Ascending aorta (tissue), 2 donors: ENCODE measurements around the gene STX10. TPM values are rescaled to one million over a fixed set of nuclear protein-coding genes. Genes with fewer than 3 reads are reported as not detected.

Source experiments
- DNase-seq, 2 donors: peaks; one replicate each; pipeline ENCODE4 v3.0.0-alpha.2; 2019; ENCODE audit warnings: low spot score in 2 of 2
- H3K27ac ChIP-seq, 2 donors: fragments of 200-600 bp; sonication (generic); one replicate each; pipeline ENCODE4 v1.5.1; 2016 to 2017; ENCODE audit warnings: mild to moderate bottlenecking in 1 of 2
- H3K27me3 ChIP-seq: fragments of 200-600 bp; sonication (generic); one replicate; pipeline ENCODE4 v1.5.1; 2017
- H3K36me3 ChIP-seq, 2 donors: fragments of 200-600 bp; sonication (generic); one replicate each; pipeline ENCODE4 v1.5.1; 2016
- H3K4me1 ChIP-seq, 2 donors: fragments of 200-600 bp; sonication (generic); one replicate each; pipeline ENCODE4 v1.5.1; 2016 to 2017; ENCODE audit warnings: mild to moderate bottlenecking in 1 of 2
- H3K4me3 ChIP-seq, 2 donors: fragments of 200-600 bp; sonication (generic); one replicate each; pipeline ENCODE4 v1.5.1; 2016 to 2017; ENCODE audit warnings: mild to moderate bottlenecking in 1 of 2
- H3K9me3 ChIP-seq, 2 donors: fragments of 200-600 bp; sonication (generic); one replicate each; pipeline ENCODE4 v1.5.1; 2016
- intact Hi-C: fragments of 100-400 bp; cut with DNase I; formaldehyde crosslinking; loops from one replicate; pipeline ENCODE4 v1.15.1; 2023
- total RNA-seq: library from RNA; depleted of rRNA; stranded (reverse); fragments of >200 nt; gene quantifications from one replicate; pipeline ENCODE4 v1.1.0, GENCODE V29; 2016
- TF ChIP-seq, protein P1 (sequence below), 3 experiments: fragments of 200-600 bp in 2 of 3; fragments of 450-650 bp in 1 of 3; sonication (generic) in 2 of 3; IDR thresholded peaks; one replicate each; pipeline ENCODE4 v1.5.1; 2016 to 2019; ENCODE audit warnings: antibody characterized with exemption in 3 of 3, mild to moderate bottlenecking in 1 of 3, moderate library complexity in 1 of 3

Gene STX10
- total RNA-seq, 1 donor from 2014 or later = 31.6 TPM

DNA sequence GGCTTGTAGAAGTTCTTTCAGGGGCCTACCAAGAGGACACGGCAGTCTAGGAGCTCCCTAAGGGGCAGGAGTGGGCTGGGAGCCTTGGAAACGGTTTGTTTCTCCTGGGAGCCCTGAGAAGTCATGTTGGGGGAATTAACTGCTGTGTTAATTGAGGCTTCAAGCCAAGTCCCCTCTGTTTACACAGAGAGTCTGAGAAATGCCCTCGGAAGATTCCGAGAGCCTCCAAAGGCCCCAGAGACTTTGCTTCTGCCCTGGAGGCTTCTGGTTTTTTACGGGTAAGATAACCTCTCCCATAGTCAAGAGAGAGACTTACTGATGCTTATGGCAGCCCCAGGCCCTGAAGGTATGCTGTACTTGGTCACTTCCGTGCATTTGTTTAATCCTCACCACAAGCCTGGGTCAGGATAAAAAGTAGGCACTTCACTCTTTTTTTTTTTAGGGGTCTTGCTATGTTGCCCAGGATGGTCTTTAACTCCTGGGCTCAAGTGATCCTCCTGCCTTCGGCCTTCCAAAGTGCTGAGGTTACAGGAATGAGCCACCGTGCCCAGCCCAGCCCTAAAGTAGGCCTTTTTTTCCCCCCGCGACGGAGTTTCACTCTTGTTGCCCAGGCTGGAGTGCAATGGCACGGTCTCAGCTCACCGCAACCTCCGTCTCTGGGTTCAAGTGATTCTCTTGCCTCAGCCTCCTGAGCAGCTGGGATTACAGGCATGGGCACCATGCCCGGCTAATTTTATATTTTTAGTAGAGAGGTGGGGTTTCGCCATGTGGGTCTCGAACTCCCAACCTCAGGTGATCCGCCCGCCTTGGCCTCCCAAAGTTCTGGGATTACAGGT, 15.2 kb upstream of the STX10 start:
- Histone ChIP-seq H3K36me3 (no peaks in the 10 kb centered on the region), H3K9me3 (no peaks in the 10 kb centered on the region), H3K27me3 (no peaks in the 10 kb centered on the region), H3K27ac (peak overlapping the region; percentile 95 to 96), H3K4me1 (peaks cover 11 to 44% of the 10 kb centered on the region in 2 donors), H3K4me3 (no peak overlapping the region)
- DNase-seq = no peak
- intact Hi-C loops = no loop called here
- TF ChIP-seq, protein P1, sequence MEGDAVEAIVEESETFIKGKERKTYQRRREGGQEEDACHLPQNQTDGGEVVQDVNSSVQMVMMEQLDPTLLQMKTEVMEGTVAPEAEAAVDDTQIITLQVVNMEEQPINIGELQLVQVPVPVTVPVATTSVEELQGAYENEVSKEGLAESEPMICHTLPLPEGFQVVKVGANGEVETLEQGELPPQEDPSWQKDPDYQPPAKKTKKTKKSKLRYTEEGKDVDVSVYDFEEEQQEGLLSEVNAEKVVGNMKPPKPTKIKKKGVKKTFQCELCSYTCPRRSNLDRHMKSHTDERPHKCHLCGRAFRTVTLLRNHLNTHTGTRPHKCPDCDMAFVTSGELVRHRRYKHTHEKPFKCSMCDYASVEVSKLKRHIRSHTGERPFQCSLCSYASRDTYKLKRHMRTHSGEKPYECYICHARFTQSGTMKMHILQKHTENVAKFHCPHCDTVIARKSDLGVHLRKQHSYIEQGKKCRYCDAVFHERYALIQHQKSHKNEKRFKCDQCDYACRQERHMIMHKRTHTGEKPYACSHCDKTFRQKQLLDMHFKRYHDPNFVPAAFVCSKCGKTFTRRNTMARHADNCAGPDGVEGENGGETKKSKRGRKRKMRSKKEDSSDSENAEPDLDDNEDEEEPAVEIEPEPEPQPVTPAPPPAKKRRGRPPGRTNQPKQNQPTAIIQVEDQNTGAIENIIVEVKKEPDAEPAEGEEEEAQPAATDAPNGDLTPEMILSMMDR (IDR thresholded peaks at IDR 0.05) = no peak

DNA sequence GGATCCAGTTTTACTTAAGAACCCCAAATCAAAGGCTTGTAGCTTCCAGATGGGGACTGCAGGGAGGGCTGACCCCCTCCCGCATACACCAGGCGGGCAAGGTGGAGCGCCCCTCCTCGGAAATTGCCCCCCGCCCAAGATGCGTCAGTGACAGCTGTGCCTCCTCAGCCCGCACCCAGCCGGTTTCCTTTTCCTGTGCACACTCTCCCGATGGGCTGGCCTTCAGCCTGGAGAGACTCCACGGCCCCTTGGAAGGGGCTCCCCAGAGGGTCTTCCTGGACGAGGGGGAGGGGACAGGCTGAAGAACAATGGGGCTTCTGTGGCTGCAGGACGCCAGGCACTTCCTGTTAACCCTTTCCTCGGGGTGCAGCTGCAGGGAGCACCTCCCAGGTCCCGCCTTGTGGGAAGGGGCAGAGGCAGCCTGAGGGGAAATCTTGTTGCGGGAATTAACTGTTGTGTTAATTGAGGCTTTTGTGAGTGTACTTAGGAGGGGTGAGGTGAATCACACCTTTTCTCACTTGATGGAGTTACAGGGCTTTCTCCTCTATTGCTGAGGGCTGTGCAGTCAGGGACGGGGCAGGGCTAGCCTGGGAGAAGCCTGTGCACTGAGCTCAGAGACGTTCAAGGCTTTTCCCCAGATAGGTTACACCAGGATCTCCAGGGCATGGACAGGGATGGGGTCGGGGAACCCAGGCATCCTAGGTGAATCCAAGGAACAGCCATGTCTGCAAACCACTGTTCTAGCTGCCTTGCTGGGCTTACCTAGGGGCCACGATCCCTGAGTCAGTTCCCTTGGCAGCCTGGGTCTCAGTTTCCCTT, 14.4 kb upstream of the STX10 start:
- intact Hi-C loops = loop anchor here (5.0 kb wide), 1 partner anchor 568 kb away; no protein-coding TSS in a partner anchor
- Histone ChIP-seq H3K9me3 (no peaks in the 10 kb centered on the region), H3K27ac (peak overlapping the region; percentile 95 to 96), H3K27me3 (no peaks in the 10 kb centered on the region), H3K4me3 (peak overlapping the region; percentile 9 to 58), H3K4me1 (peaks cover 11 to 44% of the 10 kb centered on the region in 2 donors), H3K36me3 (no peaks in the 10 kb centered on the region)
- DNase-seq = peak in 1 of 2 donors; percentile 75
- TF ChIP-seq, protein P1 (IDR thresholded peaks at IDR 0.05) = no peak

DNA sequence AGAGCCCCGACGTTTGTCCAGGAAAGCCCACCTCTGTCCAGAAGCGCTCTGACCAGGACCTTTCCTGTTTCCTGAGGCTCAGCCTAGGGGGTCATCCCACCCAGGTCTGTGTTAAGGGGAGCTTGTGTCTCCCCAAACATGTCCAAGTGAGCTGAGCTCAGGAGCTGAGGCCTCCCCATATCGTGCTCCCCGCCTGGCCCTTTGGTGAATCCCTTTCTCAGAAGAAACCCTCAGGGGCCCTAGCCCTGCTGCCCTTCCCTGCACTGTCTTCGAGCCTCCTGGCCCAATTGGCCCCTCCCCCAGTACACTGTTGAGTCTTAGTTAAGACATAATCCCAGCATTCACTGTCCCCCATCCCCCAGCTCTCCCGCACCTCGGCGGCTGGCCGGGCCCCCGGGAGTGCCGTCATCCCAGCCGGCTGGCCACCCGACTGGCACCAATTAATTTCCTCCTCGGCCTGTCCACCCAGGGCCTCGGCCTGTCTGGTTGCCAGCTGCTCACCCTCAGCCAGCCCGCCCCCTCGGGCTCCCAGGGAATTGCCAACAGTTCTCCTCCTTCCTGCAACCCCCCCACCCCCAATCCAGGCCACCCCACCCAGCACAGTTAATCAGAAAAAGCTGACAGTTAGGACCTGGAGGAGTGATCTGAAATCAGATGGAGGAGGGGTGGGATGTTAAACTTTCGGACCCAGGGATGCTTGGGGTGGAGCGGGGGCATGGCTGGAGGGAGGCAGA, 13.6 kb upstream of the STX10 start:
- Histone ChIP-seq H3K27ac (peak overlapping the region; percentile 95 to 96), H3K27me3 (no peaks in the 10 kb centered on the region), H3K36me3 (no peaks in the 10 kb centered on the region), H3K4me3 (peak overlapping the region; percentile 49 to 58), H3K4me1 (peaks cover 11 to 44% of the 10 kb centered on the region in 2 donors), H3K9me3 (no peaks in the 10 kb centered on the region)
- TF ChIP-seq, protein P1 (IDR thresholded peaks at IDR 0.05) = no peak
- peak; percentile 55 to 93 for DNase-seq
- intact Hi-C loops = loop anchor here (5.0 kb wide), 1 partner anchor 569 kb away; no protein-coding TSS in a partner anchor

DNA sequence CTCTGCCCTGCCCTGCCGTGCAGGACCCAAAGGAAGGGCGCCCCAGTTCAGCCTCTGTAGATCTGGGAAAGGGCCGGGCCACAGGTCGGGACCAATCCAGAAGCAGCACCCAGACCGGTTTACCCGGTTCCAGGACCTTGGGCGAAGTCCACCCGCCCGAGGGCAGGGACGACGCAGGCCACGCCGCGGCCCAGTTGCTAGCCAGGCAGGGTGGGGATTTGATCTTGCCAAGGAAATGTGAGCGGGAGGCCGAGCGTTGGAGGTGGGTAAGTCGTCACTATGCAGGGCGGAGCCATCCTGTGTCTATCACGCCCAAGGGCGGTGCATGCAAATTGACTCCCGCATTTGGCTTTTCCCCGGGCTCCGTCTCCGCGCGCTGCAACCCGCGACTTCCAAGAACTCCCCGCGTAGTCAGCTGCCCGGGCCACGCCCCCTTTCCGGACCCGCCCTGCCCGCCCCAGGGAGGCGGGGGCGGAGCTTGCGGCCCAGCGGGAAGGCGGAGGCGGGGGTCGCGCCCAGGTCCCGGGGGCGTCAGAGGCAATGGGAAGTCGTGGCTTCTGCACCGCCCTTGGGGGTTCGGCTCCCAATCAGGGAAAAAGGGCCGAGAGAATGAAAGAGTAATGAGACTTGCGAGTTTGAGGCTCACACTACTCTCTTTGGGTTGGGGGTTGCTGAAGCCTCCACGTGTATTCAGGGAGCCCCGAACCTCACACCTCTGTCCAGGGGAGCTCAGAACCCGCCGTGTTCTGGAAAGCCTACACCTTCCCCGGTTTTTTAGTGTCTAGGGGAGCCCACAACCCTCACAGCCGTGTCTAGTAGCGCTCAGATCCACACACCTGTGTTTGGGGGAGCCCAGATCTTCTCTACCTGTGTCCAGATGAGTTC, 12.8 kb upstream of the STX10 start:
- H3K27ac ChIP-seq = peak overlapping the region; percentile 95 to 96
- H3K9me3 ChIP-seq = no peaks in the 10 kb centered on the region
- no peaks in the 10 kb centered on the region for H3K27me3 ChIP-seq
- H3K4me3 ChIP-seq = peak overlapping the region; percentile 49 to 58
- TF ChIP-seq, protein P1 (IDR thresholded peaks at IDR 0.05) = no peak
- H3K4me1 ChIP-seq = peaks cover 11 to 40% of the 10 kb centered on the region in 2 donors
- DNase-seq = peak; percentile 91 to 99
- H3K36me3 ChIP-seq = no peaks in the 10 kb centered on the region
- intact Hi-C loops = loop anchor here (5.0 kb wide), 1 partner anchor 569 kb away; no protein-coding TSS in a partner anchor
